Fibroblast of peridontal ligament (primary cell): ENCODE measurements around the gene SYNE1.
"Not testable (repeated sequence)": the region's sequence is repeated elsewhere in the genome, so short reads cannot be mapped to it uniquely, and the experiment has no call there.

ENCODE experiments used
- DNase-seq: peaks from one replicate; pipeline ENCODE4 v3.0.0-alpha.2; 2010; ENCODE audit errors: extremely low read depth

Gene SYNE1

GRCh38 chr6:152098683-152099082 lies 538.5 kb downstream of the SYNE1 start:
- DNase-seq = no peak

- DNase-seq = peak; percentile 95
Measured at GRCh38 chr6:152096863-152097496, 540.2 kb downstream of the SYNE1 start.

GRCh38 chr6:152094992-152095592 lies 542.1 kb downstream of the SYNE1 start:
- peak; percentile 99 for DNase-seq

- DNase-seq = no peak
Measured at GRCh38 chr6:152094276-152094675, 542.9 kb downstream of the SYNE1 start.

- no peak for DNase-seq
Measured at GRCh38 chr6:152093711-152094110, 543.5 kb downstream of the SYNE1 start.

GRCh38 chr6:152091851-152092341 lies 545.3 kb downstream of the SYNE1 start:
- peak; percentile 74 for DNase-seq

DNA sequence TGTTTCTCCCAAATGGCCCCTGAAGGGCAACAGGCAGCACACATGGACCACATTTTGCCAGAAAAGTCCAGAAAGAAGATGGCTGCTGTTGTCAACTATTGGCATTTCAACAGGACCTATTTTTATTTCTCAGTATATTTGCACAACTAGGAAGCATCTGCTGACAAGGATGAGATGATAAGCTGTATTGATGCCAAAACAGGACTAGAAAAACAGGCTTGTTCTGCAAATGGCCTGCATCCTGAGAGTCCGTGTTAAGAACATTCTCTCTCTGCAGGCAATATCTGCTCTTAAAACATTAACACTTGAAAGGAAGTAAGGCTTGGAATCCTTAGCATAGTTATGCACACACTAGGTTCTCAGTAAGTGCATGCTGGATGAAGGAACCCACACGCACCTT lies 546.0 kb downstream of the SYNE1 start:
- no peak for DNase-seq

DNA sequence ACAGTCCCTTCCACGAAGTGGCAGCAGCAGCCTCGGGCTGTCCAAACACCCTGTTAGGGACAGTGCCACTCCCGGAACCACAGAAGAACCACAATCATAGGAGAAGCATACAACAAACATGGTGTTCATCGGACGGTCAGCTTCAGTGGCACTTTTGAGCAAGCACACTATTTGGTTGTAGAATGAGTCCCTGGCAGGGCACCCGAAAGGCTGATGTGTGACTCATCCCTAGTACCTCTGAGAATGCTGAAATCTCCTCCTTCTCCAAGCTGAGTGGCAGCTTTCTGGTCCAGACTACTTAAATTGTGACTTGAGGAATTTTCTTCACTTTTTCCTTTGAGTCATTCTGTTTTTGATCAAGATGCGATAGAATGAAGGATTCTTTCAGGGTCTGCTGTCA lies 547.2 kb downstream of the SYNE1 start:
- peak; percentile 78 for DNase-seq

- DNase-seq = no peak
Measured at GRCh38 chr6:152087701-152088100, 549.5 kb downstream of the SYNE1 start.

DNA sequence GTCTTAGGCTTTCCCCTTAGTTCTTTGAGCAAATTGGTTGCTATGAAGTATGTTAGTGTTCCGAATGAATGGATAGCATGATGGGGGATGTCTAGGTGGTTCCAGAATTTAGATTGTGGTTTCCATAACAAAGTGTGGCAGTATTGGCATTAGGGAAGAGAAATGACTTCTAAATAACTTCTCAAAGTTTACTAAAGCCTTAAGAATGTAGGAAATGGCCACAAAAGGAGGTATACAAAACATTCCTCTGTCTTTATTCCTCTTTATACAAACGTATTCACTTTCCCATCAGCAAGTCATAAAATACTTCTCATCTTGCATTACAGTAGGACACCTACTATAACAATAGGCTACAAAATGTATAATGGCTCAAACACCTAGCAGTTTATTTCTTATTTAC lies 550.1 kb downstream of the SYNE1 start:
- DNase-seq = peak; percentile 40

DNA sequence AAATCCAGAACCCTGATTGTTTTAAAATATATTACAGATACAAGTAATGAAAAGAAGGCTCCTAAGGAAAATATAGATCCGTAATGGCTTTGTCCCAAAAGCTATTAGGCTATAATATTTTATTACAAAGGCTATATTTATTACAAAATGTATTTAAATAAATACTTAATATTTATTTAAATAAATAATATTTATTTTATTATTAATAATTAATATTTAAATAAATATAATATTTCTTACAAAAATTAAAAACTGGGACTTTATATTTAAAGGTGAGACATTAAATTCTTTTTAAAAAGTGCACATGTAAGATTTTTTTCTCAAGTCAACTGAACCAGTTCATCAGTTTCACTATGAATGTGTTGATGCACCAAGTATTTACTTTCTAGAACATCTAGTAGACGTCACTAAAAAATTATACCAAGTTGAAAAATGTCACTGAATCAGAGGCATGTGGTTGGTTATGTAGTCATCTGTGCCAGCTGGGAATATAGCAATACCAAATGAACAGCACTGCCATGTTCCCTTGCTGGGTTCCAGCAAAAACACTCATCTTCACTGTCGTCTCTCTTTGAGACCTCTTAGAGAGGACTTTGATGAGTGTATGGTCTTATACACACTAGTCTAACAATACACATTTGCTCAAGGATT lies 550.8 kb downstream of the SYNE1 start:
- no peak for DNase-seq

DNA sequence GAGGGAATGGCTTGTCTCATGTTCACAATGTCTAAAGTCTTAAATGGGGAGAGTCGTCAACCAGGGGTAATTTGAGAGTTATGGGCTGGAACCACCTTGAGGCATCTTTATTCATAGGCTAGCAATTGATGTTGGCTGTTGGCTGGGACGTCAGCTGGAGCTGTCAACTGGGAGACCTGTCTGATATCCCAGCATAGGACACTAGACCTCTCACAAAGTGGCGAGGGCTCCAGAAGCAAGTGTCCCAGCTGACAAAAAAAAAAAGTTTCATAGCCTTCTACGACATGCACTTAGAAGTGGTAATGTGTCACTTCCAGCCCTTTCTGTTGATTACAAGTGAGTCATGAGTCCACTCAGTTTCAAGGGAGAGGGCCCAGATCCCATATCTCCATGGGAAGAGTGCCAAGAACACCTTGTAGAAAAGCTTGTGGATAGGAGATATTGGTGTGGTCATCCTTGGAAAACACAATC lies 551.7 kb downstream of the SYNE1 start:
- no peak for DNase-seq

DNA sequence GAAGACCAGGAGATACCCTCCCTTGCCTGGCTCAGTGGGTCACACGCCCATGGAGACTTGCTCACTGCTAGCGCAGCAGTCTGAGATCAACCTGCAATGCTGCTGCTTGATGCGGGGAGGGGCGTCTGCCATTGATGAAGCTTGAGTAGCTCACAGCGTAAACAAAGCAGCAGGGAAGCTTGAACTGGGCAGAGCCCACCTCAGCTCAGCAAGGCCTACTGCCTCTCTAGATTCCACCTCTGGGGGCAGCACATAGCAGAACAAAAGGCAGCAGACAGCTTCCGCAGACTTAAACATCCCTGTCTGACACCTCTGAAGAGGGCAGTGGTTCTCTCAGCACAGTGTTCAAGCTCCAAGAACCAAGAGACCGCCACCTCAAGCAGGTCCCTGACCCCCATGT lies 558.4 kb downstream of the SYNE1 start:
- no peak for DNase-seq

GRCh38 chr6:152078001-152078400 lies 559.2 kb downstream of the SYNE1 start:
- DNase-seq = no peak

DNA sequence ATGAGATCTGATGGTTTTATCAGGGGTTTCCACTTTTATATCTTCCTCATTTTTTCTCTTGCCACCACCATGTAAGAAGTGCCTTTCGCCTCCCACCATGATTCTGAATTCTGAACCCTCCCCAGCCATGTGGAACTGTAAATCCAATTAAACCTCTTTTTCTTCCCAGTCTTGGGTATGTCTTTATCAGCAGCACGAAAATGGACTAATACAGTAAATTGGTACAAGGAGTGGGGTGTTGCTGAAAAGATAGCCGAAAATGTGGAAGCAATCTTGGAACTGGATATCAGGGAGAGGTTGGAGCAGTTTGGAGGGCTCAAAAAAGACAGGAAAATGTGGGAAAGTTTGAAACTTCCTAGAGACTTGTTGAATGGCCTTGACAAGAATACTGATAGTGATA lies 560.9 kb downstream of the SYNE1 start:
- DNase-seq = not testable (repeated sequence)

DNA sequence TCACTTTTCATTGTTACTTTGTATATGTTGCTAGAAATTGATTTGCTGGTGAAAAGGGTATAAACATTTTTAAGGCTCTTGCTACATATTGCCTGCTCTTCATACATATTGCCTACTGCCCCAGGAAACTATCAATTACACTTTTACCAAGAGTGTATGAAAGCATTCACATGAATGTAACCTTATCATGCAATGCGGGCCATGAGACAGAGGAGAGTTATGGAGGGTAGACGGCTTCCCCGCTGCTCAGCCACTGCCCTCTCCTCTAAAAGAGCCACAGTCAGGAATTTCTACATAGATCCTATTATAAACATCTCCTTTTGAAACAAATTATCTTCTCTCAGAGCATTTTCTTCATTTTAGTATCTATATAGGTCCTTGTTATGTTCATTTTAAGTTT lies 565.3 kb downstream of the SYNE1 start:
- no peak for DNase-seq
